Ureter (tissue), 1 donor: Measurements from ENCODE around the gene NRL. TPM values are rescaled to one million over a fixed set of nuclear protein-coding genes. Genes with fewer than 3 reads are reported as not detected.
A peak's percentile ranks its signal among the peaks of the same experiment; 100 is the strongest.

Source experiments
- DNase-seq: peaks from one replicate; pipeline ENCODE4 v3.0.0-alpha.2; 2020; ENCODE audit warnings: low spot score
- total RNA-seq: library from RNA; stranded (reverse); gene quantifications from one replicate; pipeline ENCODE4 v1.2.4, GENCODE V29; 2023
- donor health status: DM: yes; HTN: yes; CAD: no.

NRL gene
- total RNA-seq, 1 donor from 2014 or later, result 3.9 TPM

- DNase-seq, result no peak
Observed at GRCh38 chr14:24066496-24067132, 48.1 kb downstream of the NRL start.

GRCh38 chr14:24065408-24065807 is 49.3 kb downstream of the NRL start:
- DNase-seq, result no peak

- DNase-seq, result no peak
Observed at GRCh38 chr14:24064856-24065255, 49.9 kb downstream of the NRL start.

- DNase-seq, result no peak
Observed at GRCh38 chr14:24064091-24064795, 50.5 kb downstream of the NRL start.

GRCh38 chr14:24063263-24063836 is 51.4 kb downstream of the NRL start:
- DNase-seq, result no peak

GRCh38 chr14:24062216-24062980 is 52.4 kb downstream of the NRL start:
- DNase-seq, result no peak

- no peak for DNase-seq
Observed at GRCh38 chr14:24060984-24061913, 53.5 kb downstream of the NRL start.

GRCh38 chr14:24060443-24060842 is 54.3 kb downstream of the NRL start:
- no peak for DNase-seq

- DNase-seq, result no peak
Observed at GRCh38 chr14:24059841-24060388, 54.8 kb downstream of the NRL start.

GRCh38 chr14:24058951-24059475 is 55.7 kb downstream of the NRL start:
- no peak for DNase-seq

GRCh38 chr14:24058260-24058950 is 56.3 kb downstream of the NRL start:
- peak; percentile 81 for DNase-seq

- no peak for DNase-seq
Observed at GRCh38 chr14:24057867-24058259, 56.9 kb downstream of the NRL start.

- DNase-seq, result no peak
Observed at GRCh38 chr14:24057271-24057670, 57.5 kb downstream of the NRL start.

GRCh38 chr14:24056800-24057184 is 58.0 kb downstream of the NRL start:
- DNase-seq, result no peak

GRCh38 chr14:24055971-24056799 is 58.6 kb downstream of the NRL start:
- DNase-seq, result no peak

GRCh38 chr14:24054646-24055045 is 60.1 kb downstream of the NRL start:
- no peak for DNase-seq

- DNase-seq, result no peak
Observed at GRCh38 chr14:24054324-24054641, 60.5 kb downstream of the NRL start.

GRCh38 chr14:24053548-24054323 is 61.0 kb downstream of the NRL start:
- DNase-seq, result peak; percentile 41
